ENCODE data around the gene RAB23. TPM values are rescaled to one million over a fixed set of nuclear protein-coding genes. Genes with fewer than 3 reads are reported as not detected.

RAB23 gene
- total RNA-seq, 1 experiment from 2014 or later, result 11.7 TPM

- TF ChIP-seq REST (IDR thresholded peaks at IDR 0.05; ENCODE audit: low read depth), result no peak
- TF ChIP-seq EGR1 (IDR thresholded peaks at IDR 0.05; ENCODE audit: low read depth), result no peak
- TF ChIP-seq TCF7L2 (IDR thresholded peaks at IDR 0.05; ENCODE audit: borderline replicate concordance, extremely low read depth, insufficient read depth, insufficient read length), result no peak
- no peak for TF ChIP-seq SRF (IDR thresholded peaks at IDR 0.05; ENCODE audit: low read depth)
- no peak for TF ChIP-seq POLR2A (IDR thresholded peaks at IDR 0.05; ENCODE audit: borderline replicate concordance, extremely low read depth, insufficient read depth, insufficient read length)
- no peak for TF ChIP-seq SIN3A (IDR thresholded peaks at IDR 0.05; ENCODE audit: low read depth)
- no peak for TF ChIP-seq ZBTB33 (IDR thresholded peaks at IDR 0.05; ENCODE audit: extremely low read depth, insufficient replicate concordance, low read length)
- no peak for TF ChIP-seq ATF3 (IDR thresholded peaks at IDR 0.05)
These were observed 45.6 kb upstream of the RAB23 start (continued) for GRCh38 chr6:57267586-57268293.

Measured in HCT116 (cell line).